Measurements from ENCODE around the gene RNF26. TPM values are rescaled to one million over a fixed set of nuclear protein-coding genes. Genes with fewer than 3 reads are reported as not detected.

Gene RNF26
- total and polyA plus RNA-seq, 12 donors = 5.2 to 28.0 (median 12.7) TPM

- no peak for DNase-seq
- no peaks in the 10 kb centered on the region for H3K27me3 ChIP-seq
- no peak overlapping the region for H3K27ac ChIP-seq
- H3K36me3 ChIP-seq (replicated peaks in 1 of 2) = peaks cover 0 to 17% of the 10 kb centered on the region in 2 donors
- WGBS, 4 donors = 82 to 91% (median 86%) methylated on average over 9 to 10 of the region's 10 CpGs
- H3K4me1 ChIP-seq (replicated peaks in 1 of 2) = peaks cover 35 to 38% of the 10 kb centered on the region in 2 donors
- TF ChIP-seq CTCF (IDR thresholded peaks at IDR 0.05) = no peak
- no peak for TF ChIP-seq POLR2A (IDR thresholded peaks at IDR 0.05)
- no peak overlapping the region for H3K4me3 ChIP-seq
- intact Hi-C loops (cut with DNase I) = loop anchor here (5.0 to 10.0 kb wide), 2 partner anchors 115 to 118 kb away; no protein-coding TSS in a partner anchor
- H3K9me3 ChIP-seq (replicated peaks in 1 of 3) = no peaks in the 10 kb centered on the region
Measured at GRCh38 chr11:119359365-119360214, 25.3 kb downstream of the RNF26 start.

- Histone ChIP-seq H3K4me3 (peak overlapping the region in 1 of 4 donors; percentile 7), H3K27ac (peak overlapping the region; percentile 78 to 89 (median 81)), H3K27me3 (no peaks in the 10 kb centered on the region), H3K4me1 (replicated peaks in 1 of 2) (peaks cover 43 to 46% of the 10 kb centered on the region in 2 donors), H3K9me3 (replicated peaks in 1 of 3) (no peaks in the 10 kb centered on the region), H3K36me3 (replicated peaks in 1 of 2) (peaks cover 0 to 17% of the 10 kb centered on the region in 2 donors)
- DNase-seq = peak; percentile 73 to 92 (median 91)
- TF ChIP-seq POLR2A (IDR thresholded peaks at IDR 0.05) = peak in 1 of 2 donors; percentile 55
- peak in 1 of 6 experiments; percentile 20 for TF ChIP-seq CTCF (IDR thresholded peaks at IDR 0.05)
- intact Hi-C loops (cut with DNase I) = no loop called here
- WGBS, 4 donors = 24 to 40% (median 29%) methylated on average over 5 to 8 of the region's 8 CpGs
Measured at GRCh38 chr11:119361056-119361787, 26.9 kb downstream of the RNF26 start.

GRCh38 chr11:119361941-119362725, 27.8 kb downstream of the RNF26 start:
- peaks cover 43 to 46% of the 10 kb centered on the region in 2 donors for H3K4me1 ChIP-seq (replicated peaks in 1 of 2)
- H3K27me3 ChIP-seq = no peaks in the 10 kb centered on the region
- H3K9me3 ChIP-seq (replicated peaks in 1 of 3) = no peaks in the 10 kb centered on the region
- intact Hi-C loops (cut with DNase I) = no loop called here
- H3K36me3 ChIP-seq (replicated peaks in 1 of 2) = peaks cover 0 to 17% of the 10 kb centered on the region in 2 donors
- peak overlapping the region; percentile 78 to 89 (median 81) for H3K27ac ChIP-seq
- peak overlapping the region in 1 of 4 donors; percentile 72 for H3K4me3 ChIP-seq
- DNase-seq = peak in 1 of 7 donors; percentile 17
- WGBS, 4 donors = 73 to 81% (median 79%) methylated on average over 11 of the region's 11 CpGs
- TF ChIP-seq CTCF (IDR thresholded peaks at IDR 0.05) (no peak), POLR2A (IDR thresholded peaks at IDR 0.05) (no peak)
